AG09309 (cell line): ENCODE results near the gene SUV39H1.

Experiments
- DNase-seq: peaks from one replicate; pipeline ENCODE4 v3.0.0-alpha.2; 2010; ENCODE audit warnings: low read depth
- H3K4me3 ChIP-seq: 2 replicates; pipeline ENCODE4 v1.5.1; 2011; ENCODE audit warnings: mild to moderate bottlenecking, low read depth, low read length, moderate library complexity; ENCODE audit not compliant: control insufficient read depth
- CTCF ChIP-seq: IDR thresholded peaks from 2 replicates; pipeline ENCODE4 v1.5.1; 2011; ENCODE audit warnings: mild to moderate bottlenecking, low read depth, low read length, inconsistent platforms; ENCODE audit not compliant: insufficient read depth, control insufficient read depth; ENCODE audit errors: missing control alignments

The SUV39H1 gene

GRCh38 chrX:48709522-48710112 lies 13.1 kb downstream of the SUV39H1 start:
- DNase-seq, result no peak
- no peak overlapping the region for H3K4me3 ChIP-seq
- no peak for TF ChIP-seq CTCF

- TF ChIP-seq CTCF, result no peak
- DNase-seq, result no peak
- no peak overlapping the region for H3K4me3 ChIP-seq
Measured at GRCh38 chrX:48711162-48711928, 14.8 kb downstream of the SUV39H1 start.

DNA sequence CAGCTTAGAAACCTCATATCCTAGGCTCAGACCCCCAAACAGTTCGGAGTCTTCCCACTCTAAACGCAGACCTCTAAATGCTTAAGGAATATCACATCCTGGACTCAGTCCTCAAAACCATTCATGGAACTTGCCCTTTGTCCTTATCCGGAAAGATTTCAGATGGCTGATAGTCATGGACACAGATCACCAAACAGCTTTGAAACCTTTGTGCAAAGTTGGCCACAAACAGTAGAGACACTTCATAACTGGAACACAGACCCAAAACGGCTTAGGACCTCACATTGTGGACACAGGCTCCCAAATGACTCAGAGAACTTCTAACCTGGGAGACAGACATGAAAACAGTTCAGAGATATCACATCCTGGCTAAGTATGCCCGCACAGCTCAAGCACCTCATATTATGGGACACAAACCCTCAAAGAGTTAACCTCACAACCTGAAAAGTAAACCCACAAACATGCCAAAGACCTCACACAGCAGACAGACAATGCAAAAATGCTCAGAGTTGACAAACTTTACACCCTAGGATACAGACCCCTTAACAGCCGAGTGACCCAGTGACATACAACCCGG lies 15.5 kb downstream of the SUV39H1 start:
- DNase-seq, result no peak

GRCh38 chrX:48713847-48714246 lies 17.3 kb downstream of the SUV39H1 start:
- no peak for TF ChIP-seq CTCF
- DNase-seq, result no peak
- H3K4me3 ChIP-seq, result no peak overlapping the region

More for the DNA sequence above, 15.5 kb downstream of the SUV39H1 start:
- no peak for TF ChIP-seq CTCF
- no peak overlapping the region for H3K4me3 ChIP-seq

DNA sequence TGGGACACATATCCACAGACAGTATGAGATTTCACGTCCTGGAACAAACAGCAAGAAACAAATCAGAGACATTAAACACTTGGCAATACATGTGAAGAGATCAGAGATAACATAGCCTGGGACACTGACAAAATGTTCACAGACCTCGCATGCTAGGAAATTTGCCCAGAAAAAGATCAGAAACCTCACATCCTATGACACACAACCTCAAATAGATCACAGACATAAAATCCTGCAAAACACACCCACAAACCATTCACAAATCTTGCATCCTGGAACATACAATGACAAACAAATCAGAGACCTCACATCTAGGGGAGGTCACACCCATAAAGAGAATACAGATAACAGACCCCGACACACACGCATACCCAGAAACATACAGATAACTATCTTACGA lies 18.0 kb downstream of the SUV39H1 start:
- DNase-seq, result no peak
- TF ChIP-seq CTCF, result no peak
- H3K4me3 ChIP-seq, result no peak overlapping the region

DNA sequence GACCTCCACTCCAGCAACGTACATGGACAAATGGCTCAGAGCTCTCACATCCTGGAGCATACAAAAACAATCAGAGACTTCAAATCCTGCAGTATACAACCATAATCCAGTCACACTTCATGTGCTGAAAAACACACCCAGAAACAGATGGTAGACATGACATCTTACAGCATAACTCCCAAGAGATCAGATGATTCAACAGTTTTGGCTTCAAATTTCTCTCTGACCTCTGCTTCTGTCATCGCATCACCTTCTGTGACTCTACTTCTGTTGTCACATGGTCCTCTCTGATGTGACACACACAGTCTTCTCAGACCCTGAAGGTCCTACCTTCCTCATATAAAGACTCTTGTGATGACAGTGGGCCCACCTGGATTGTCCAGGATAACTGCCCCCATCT lies 18.5 kb downstream of the SUV39H1 start:
- no peak overlapping the region for H3K4me3 ChIP-seq
- TF ChIP-seq CTCF, result no peak
- no peak for DNase-seq
